HepG2 (cell line): ENCODE results near the gene ZDHHC6. TPM values are rescaled to one million over a fixed set of nuclear protein-coding genes. Genes with fewer than 3 reads are reported as not detected.
A peak's percentile ranks its signal among the peaks of the same experiment; 100 is the strongest.

Experiments used
- ATAC-seq: fragments of 200-7000 bp; cut with Tn5 transposase; 3 replicates; pipeline ENCODE4 v1.9.1; 2020; ENCODE audit warnings: mild to moderate bottlenecking, moderate library complexity
- BruUV-seq: library from RNA; stranded (reverse); fragments of 400-500 nt; replicated peaks from 2 replicates; lab custom pipeline; 2021; lab: Mats Ljungman, UMichigan
- CTCF ChIA-PET: fragments of 300-600 bp; formaldehyde crosslinking; extraction: SDS; loops from one replicate; lab custom pipeline; 2021; ENCODE audit warnings: low total read pairs, inconsistent platforms, low intra/inter-chr PET ratio; lab: Yijun Ruan, JAX
- POLR2A ChIA-PET: fragments of 350-600 bp; sonication (Branson Sonifier 250); formaldehyde crosslinking; loops from one replicate; lab custom pipeline; 2020; ENCODE audit warnings: antibody characterized with exemption, inconsistent platforms; lab: Yijun Ruan, JAX
- DNase-seq: peaks from one replicate; pipeline ENCODE4 v3.0.0-alpha.2; 2015; ENCODE audit warnings: low spot score
- FAIRE-seq: peaks from 3 replicates; lab custom pipeline; 2011; peaks lifted over from hg19 to GRCh38; lab: Jason Lieb, UNC
- H2AFZ ChIP-seq: one replicate; pipeline ENCODE4 v1.6.1; 2011; ENCODE audit warnings: low read length, inconsistent platforms
- H3K27ac ChIP-seq: fragments of 300-600 bp; 3 replicates; pipeline ENCODE4 v1.8.0; 2011; ENCODE audit warnings: mixed run types, mild to moderate bottlenecking, mixed read lengths, low read length, inconsistent platforms; ENCODE audit not compliant: insufficient read depth; ENCODE audit errors: extremely low read length
- H3K27me3 ChIP-seq, 2 experiments: fragments of 200-600 bp in 1 of 2; 2 replicates in 1 of 2; 3 replicates in 1 of 2; pipeline versions ENCODE4 v1.6.0 to v1.8.0; 2011; ENCODE audit warnings: low read length in 2 of 2, mild to moderate bottlenecking in 2 of 2, moderate library complexity in 2 of 2, inconsistent platforms in 1 of 2; ENCODE audit not compliant: insufficient read depth in 2 of 2, control insufficient read depth in 1 of 2
- H3K36me3 ChIP-seq, 2 experiments: fragments of 200-600 bp in 1 of 2; replicated peaks in 1 of 2; 2 replicates in 1 of 2; 3 replicates in 1 of 2; pipeline versions ENCODE4 v1.5.1 to v1.8.0; 2011; ENCODE audit warnings: low read length in 2 of 2, inconsistent platforms in 1 of 2; ENCODE audit not compliant: insufficient read depth in 2 of 2, control insufficient read depth in 1 of 2
- H3K4me1 ChIP-seq: 2 replicates; pipeline ENCODE4 v1.5.1; 2012; ENCODE audit warnings: low read length, inconsistent platforms; ENCODE audit not compliant: insufficient read depth
- H3K4me2 ChIP-seq: 2 replicates; pipeline ENCODE4 v1.6.0; 2011; ENCODE audit warnings: low read depth, low read length, inconsistent platforms
- H3K4me3 ChIP-seq, 3 experiments: fragments of 200-600 bp in 1 of 3; sonication (generic), shearing (Covaris generic) in 1 of 3; replicated peaks in 1 of 3; 2 replicates each; pipeline ENCODE4 v1.5.1; 2011 to 2016; ENCODE audit warnings: low read length in 3 of 3, inconsistent platforms in 2 of 3, low read depth in 2 of 3, mild to moderate bottlenecking in 2 of 3, control low read depth in 1 of 3, mixed read lengths in 1 of 3; ENCODE audit not compliant: insufficient read depth in 1 of 3
- H3K79me2 ChIP-seq: one replicate; pipeline ENCODE4 v1.6.1; 2011; ENCODE audit warnings: low read length, inconsistent platforms; ENCODE audit not compliant: insufficient read depth
- H3K9ac ChIP-seq: 2 replicates; pipeline ENCODE4 v1.6.0; 2011; ENCODE audit warnings: mild to moderate bottlenecking, low read depth, low read length, inconsistent platforms; ENCODE audit not compliant: insufficient read depth
- H3K9me3 ChIP-seq: 2 replicates; pipeline ENCODE4 v1.5.1; 2012; ENCODE audit warnings: mild to moderate bottlenecking, low read length
- H4K20me1 ChIP-seq: 2 replicates; pipeline ENCODE4 v1.6.0; 2011; ENCODE audit warnings: inconsistent platforms, mild to moderate bottlenecking, low read length, moderate library complexity; ENCODE audit not compliant: insufficient read depth
- ATF7-NPFF ChIP-seq: sonication (generic); formaldehyde crosslinking; IDR thresholded peaks from 2 replicates; pipeline ENCODE4 v1.8.1; 2023; ENCODE audit warnings: mild to moderate bottlenecking, low read depth, missing genetic modification reagents, moderate library complexity
- GATAD2A ChIP-seq: IDR thresholded peaks from 2 replicates; pipeline ENCODE4 v1.6.1; 2016
- HNF4A ChIP-seq: sonication (generic); formaldehyde crosslinking; IDR thresholded peaks from 2 replicates; pipeline ENCODE4 v1.4.0; 2020; ENCODE audit warnings: missing genetic modification reagents
- KAT2B ChIP-seq: fragments of 150-350 bp; IDR thresholded peaks from 2 replicates; pipeline ENCODE4 v1.6.1; 2014; ENCODE audit warnings: low read depth, low read length, borderline replicate concordance
- KAT8 ChIP-seq: IDR thresholded peaks from 2 replicates; pipeline ENCODE4 v1.6.1; 2016; ENCODE audit warnings: missing genetic modification reagents, missing compliant biosample characterization
- MEIS2 ChIP-seq: sonication (generic); formaldehyde crosslinking; IDR thresholded peaks from 2 replicates; pipeline ENCODE4 v1.9.0; 2021; ENCODE audit warnings: mild to moderate bottlenecking, missing genetic modification reagents
- MXD4 ChIP-seq: IDR thresholded peaks from 2 replicates; pipeline ENCODE4 v1.6.1; 2016; ENCODE audit warnings: mild to moderate bottlenecking, missing biosample characterization, missing genetic modification reagents
- PHF8 ChIP-seq: sonication (generic); formaldehyde crosslinking; IDR thresholded peaks from 2 replicates; pipeline ENCODE4 v1.5.0; 2020; ENCODE audit warnings: missing genetic modification reagents
- RFXAP ChIP-seq: sonication (generic); formaldehyde crosslinking; IDR thresholded peaks from 2 replicates; pipeline ENCODE4 v1.4.0; 2020; ENCODE audit warnings: missing genetic modification reagents, borderline replicate concordance
- SIN3A ChIP-seq: IDR thresholded peaks from 2 replicates; pipeline ENCODE4 v1.6.1; 2011; ENCODE audit warnings: low read depth, mild to moderate bottlenecking, control low read depth, low read length, borderline replicate concordance
- TCF7L2 ChIP-seq: IDR thresholded peaks from 2 replicates; pipeline ENCODE4 v1.6.1; 2011; ENCODE audit warnings: mild to moderate bottlenecking, low read depth, low read length, moderate library complexity
- THAP11 ChIP-seq: IDR thresholded peaks from 2 replicates; pipeline ENCODE4 v1.6.1; 2016; ENCODE audit warnings: missing biosample characterization, missing genetic modification reagents
- ZC3H4 ChIP-seq: sonication (generic); formaldehyde crosslinking; IDR thresholded peaks from 2 replicates; pipeline ENCODE4 v1.4.0; 2020; ENCODE audit warnings: missing genetic modification reagents, borderline replicate concordance
- ZFP90 ChIP-seq: sonication (generic); formaldehyde crosslinking; IDR thresholded peaks from 2 replicates; pipeline ENCODE4 v1.8.0; 2022; ENCODE audit warnings: missing genetic modification reagents, mild to moderate bottlenecking, inconsistent platforms, borderline replicate concordance
- ZNF530 ChIP-seq: sonication (generic); formaldehyde crosslinking; IDR thresholded peaks from 2 replicates; pipeline ENCODE4 v1.5.0; 2020; ENCODE audit warnings: low read depth, mild to moderate bottlenecking, missing genetic modification reagents
- ZNF644 ChIP-seq: IDR thresholded peaks from 2 replicates; pipeline ENCODE4 v1.6.1; 2016; ENCODE audit warnings: low read depth
- ZNF773 ChIP-seq: sonication (generic); formaldehyde crosslinking; IDR thresholded peaks from 2 replicates; pipeline ENCODE4 v1.4.0; 2020; ENCODE audit warnings: missing genetic modification reagents, borderline replicate concordance
- WGBS: methylation state at CpG from one replicate; pipeline ENCODE4 v1.1.6; 2017; ENCODE audit warnings: low lambda C conversion rate; 5-methylcytosine and 5-hydroxymethylcytosine counted together
- in situ Hi-C: cut with HindIII; loops from 2 replicates; pipeline ENCODE4 v1.10.0; 2017; ENCODE audit warnings: low pct_unique_long_range_greater_than_20kb; ENCODE audit not compliant: extremely low pct_ligation_motif_present
- intact Hi-C: fragments of 100-400 bp; cut with micrococcal nuclease; formaldehyde crosslinking; loops from one replicate; pipeline ENCODE4 v1.10.0; 2022; ENCODE audit not compliant: unreplicated experiment
- polyA plus RNA-seq, 8 experiments: library from polyadenylated mRNA; depleted of rRNA in 3 of 8; stranded (reverse) in 7 of 8; unstranded in 1 of 8; fragments of >200 nt; fragmentation: Illumina TruSeq in 4 of 8; extraction: Trizol in 4 of 8; gene quantifications; 2 replicates each; pipeline versions ENCODE4 v1.2.1 to v1.2.3, GENCODE V29; 2011 to 2016; ENCODE audit warnings: low read depth in 4 of 8, missing spikeins in 1 of 8, mixed read lengths in 1 of 8; ENCODE audit not compliant: insufficient read depth in 1 of 8
- total RNA-seq, 5 experiments: library from RNA; depleted of rRNA; stranded (reverse); fragments of >200 nt; fragmentation: Illumina TruSeq; extraction: Trizol; gene quantifications; 2 replicates each; pipeline ENCODE4 v1.2.3, GENCODE V29; 2016; ENCODE audit warnings: low read depth in 1 of 5
- TF ChIP-seq, protein P1 (sequence below): IDR thresholded peaks from 2 replicates; pipeline ENCODE4 v1.4.0; 2020; ENCODE audit warnings: mild to moderate bottlenecking, missing genetic modification reagents
- TF ChIP-seq, protein P2 (sequence below): sonication (generic); formaldehyde crosslinking; IDR thresholded peaks from 2 replicates; pipeline ENCODE4 v1.4.0; 2020; ENCODE audit warnings: missing genetic modification reagents
- TF ChIP-seq, protein P3 (sequence below): sonication (generic); formaldehyde crosslinking; IDR thresholded peaks from 2 replicates; pipeline ENCODE4 v1.5.0; 2020; ENCODE audit warnings: missing genetic modification reagents, mild to moderate bottlenecking, borderline replicate concordance

Gene ZDHHC6
- total and polyA plus RNA-seq, 2 of the 13 experiments (the other 11 are each of a cell fraction or from before 2014, with no cell fraction given): 20.9 to 49.4 TPM

DNA sequence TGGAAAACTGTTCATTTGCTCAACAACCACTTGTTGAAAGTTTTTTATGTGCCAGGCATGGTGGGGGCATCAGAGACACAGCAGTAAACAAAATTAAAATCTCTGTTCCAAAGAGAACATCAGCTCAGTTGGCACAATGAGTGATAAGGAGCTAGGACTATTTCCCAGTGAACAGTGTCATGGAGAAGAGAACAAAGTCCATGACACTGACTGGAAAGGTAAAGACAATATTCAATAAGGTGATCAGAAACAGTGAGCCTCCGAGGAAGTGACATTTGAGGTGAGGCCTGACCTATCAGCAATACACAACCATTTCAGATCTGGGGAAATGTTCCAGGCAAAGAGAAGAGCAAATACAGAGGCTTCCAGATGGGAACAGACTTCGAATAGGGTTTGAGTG, 58.2 kb downstream of the ZDHHC6 start:
- in situ Hi-C loops: no loop called here
- intact Hi-C loops: no loop called here
- H4K20me1 ChIP-seq: no peaks in the 10 kb centered on the region
- peak overlapping the region; percentile 58 for H3K27ac ChIP-seq
- H3K79me2 ChIP-seq: peaks cover 61% of the 10 kb centered on the region
- POLR2A ChIA-PET: interaction anchor here (3.3 to 3.4 kb wide), 2 partner anchors 9 to 14 kb away, joined by 25 to 27 read pairs; partner anchors contain the start of gene ACSL5
- no peak for FAIRE-seq
- peak overlapping the region; percentile 37; the same call in 1 of the 2 replicates for H3K4me2 ChIP-seq
- no peak overlapping the region for H3K9ac ChIP-seq
- no peak overlapping the region for H3K4me3 ChIP-seq
- no peaks in the 10 kb centered on the region; a peak in 1 of 5 replicates for H3K36me3 ChIP-seq
- TSS peak; percentile 16 for BruUV-seq
- ATAC-seq: no peak
- no peaks in the 10 kb centered on the region for H3K27me3 ChIP-seq
- H3K4me1 ChIP-seq: peaks cover 100% of the 10 kb centered on the region
- WGBS: 47% methylated on average over 2 of the region's 2 CpGs
- CTCF ChIA-PET: no interaction called here
- H3K9me3 ChIP-seq: no peaks in the 10 kb centered on the region
- no peak overlapping the region for H2AFZ ChIP-seq
- DNase-seq: no peak
- no peak for TF ChIP-seq THAP11 (CRISPR knock-in tag)
- TF ChIP-seq, protein P1, sequence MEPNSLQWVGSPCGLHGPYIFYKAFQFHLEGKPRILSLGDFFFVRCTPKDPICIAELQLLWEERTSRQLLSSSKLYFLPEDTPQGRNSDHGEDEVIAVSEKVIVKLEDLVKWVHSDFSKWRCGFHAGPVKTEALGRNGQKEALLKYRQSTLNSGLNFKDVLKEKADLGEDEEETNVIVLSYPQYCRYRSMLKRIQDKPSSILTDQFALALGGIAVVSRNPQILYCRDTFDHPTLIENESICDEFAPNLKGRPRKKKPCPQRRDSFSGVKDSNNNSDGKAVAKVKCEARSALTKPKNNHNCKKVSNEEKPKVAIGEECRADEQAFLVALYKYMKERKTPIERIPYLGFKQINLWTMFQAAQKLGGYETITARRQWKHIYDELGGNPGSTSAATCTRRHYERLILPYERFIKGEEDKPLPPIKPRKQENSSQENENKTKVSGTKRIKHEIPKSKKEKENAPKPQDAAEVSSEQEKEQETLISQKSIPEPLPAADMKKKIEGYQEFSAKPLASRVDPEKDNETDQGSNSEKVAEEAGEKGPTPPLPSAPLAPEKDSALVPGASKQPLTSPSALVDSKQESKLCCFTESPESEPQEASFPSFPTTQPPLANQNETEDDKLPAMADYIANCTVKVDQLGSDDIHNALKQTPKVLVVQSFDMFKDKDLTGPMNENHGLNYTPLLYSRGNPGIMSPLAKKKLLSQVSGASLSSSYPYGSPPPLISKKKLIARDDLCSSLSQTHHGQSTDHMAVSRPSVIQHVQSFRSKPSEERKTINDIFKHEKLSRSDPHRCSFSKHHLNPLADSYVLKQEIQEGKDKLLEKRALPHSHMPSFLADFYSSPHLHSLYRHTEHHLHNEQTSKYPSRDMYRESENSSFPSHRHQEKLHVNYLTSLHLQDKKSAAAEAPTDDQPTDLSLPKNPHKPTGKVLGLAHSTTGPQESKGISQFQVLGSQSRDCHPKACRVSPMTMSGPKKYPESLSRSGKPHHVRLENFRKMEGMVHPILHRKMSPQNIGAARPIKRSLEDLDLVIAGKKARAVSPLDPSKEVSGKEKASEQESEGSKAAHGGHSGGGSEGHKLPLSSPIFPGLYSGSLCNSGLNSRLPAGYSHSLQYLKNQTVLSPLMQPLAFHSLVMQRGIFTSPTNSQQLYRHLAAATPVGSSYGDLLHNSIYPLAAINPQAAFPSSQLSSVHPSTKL (CRISPR knock-in tag): peak; percentile 15; the same call in 1 of the 2 replicates
- TF ChIP-seq TCF7L2: no peak
- TF ChIP-seq, protein P2, sequence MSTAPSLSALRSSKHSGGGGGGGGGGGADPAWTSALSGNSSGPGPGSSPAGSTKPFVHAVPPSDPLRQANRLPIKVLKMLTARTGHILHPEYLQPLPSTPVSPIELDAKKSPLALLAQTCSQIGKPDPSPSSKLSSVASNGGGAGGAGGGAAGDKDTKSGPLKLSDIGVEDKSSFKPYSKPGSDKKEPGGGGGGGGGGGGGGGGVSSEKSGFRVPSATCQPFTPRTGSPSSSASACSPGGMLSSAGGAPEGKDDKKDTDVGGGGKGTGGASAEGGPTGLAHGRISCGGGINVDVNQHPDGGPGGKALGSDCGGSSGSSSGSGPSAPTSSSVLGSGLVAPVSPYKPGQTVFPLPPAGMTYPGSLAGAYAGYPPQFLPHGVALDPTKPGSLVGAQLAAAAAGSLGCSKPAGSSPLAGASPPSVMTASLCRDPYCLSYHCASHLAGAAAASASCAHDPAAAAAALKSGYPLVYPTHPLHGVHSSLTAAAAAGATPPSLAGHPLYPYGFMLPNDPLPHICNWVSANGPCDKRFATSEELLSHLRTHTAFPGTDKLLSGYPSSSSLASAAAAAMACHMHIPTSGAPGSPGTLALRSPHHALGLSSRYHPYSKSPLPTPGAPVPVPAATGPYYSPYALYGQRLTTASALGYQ: peak; percentile 57; the same call in 1 of the 2 replicates
- TF ChIP-seq RFXAP (CRISPR knock-in tag): no peak
- no peak for TF ChIP-seq KAT2B
- TF ChIP-seq ZNF644 (CRISPR knock-in tag): peak; percentile 54; the same call in 1 of the 2 replicates
- TF ChIP-seq, protein P3, sequence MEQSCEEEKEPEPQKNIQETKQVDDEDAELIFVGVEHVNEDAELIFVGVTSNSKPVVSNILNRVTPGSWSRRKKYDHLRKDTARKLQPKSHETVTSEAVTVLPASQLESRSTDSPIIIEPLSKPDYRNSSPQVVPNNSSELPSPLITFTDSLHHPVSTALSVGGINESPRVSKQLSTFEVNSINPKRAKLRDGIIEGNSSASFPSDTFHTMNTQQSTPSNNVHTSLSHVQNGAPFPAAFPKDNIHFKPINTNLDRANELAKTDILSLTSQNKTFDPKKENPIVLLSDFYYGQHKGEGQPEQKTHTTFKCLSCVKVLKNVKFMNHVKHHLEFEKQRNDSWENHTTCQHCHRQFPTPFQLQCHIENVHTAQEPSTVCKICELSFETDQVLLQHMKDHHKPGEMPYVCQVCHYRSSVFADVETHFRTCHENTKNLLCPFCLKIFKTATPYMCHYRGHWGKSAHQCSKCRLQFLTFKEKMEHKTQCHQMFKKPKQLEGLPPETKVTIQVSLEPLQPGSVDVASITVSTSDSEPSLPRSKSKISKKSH (CRISPR knock-in tag): no peak
- TF ChIP-seq ZNF530 (CRISPR knock-in tag): no peak
- 0 out of 2 replicates have a peak, but pooled peaks have one; percentile 32 for TF ChIP-seq ZFP90 (CRISPR knock-in tag)
- no peak for TF ChIP-seq ZC3H4
- TF ChIP-seq GATAD2A (CRISPR knock-in tag): peak; percentile 81
- TF ChIP-seq MEIS2 (CRISPR knock-in tag): 0 out of 2 replicates have a peak, but pooled peaks have one; percentile 36
- no peak for TF ChIP-seq SIN3A
- peak; percentile 78 for TF ChIP-seq HNF4A
- TF ChIP-seq PHF8 (CRISPR knock-in tag): no peak
- TF ChIP-seq ATF7-NPFF: no peak
- TF ChIP-seq KAT8: 0 out of 2 replicates have a peak, but pooled peaks have one; percentile 20
- no peak for TF ChIP-seq MXD4 (CRISPR knock-in tag)
- TF ChIP-seq ZNF773: no peak
